Skeletal muscle tissue (tissue), 5 donors: Measurements from ENCODE around the gene DTNB. TPM values are rescaled to one million over a fixed set of nuclear protein-coding genes. Genes with fewer than 3 reads are reported as not detected.
A peak's percentile ranks its signal among the peaks of the same experiment; 100 is the strongest.

Experiments
- H3K27ac ChIP-seq: one replicate; pipeline ENCODE4 v1.7.0; 2013; ENCODE audit warnings: mild to moderate bottlenecking, low read depth, low read length, inconsistent platforms
- H3K27me3 ChIP-seq, 3 donors: one replicate each; pipeline ENCODE4 v1.7.0; 2013; ENCODE audit warnings: low read length in 3 of 3; ENCODE audit not compliant: control insufficient read depth in 3 of 3, insufficient read depth in 3 of 3
- H3K36me3 ChIP-seq, 3 donors: one replicate each; pipeline ENCODE4 v1.7.0; 2013; ENCODE audit warnings: low read length in 3 of 3; ENCODE audit not compliant: control insufficient read depth in 3 of 3, insufficient read depth in 3 of 3
- H3K4me1 ChIP-seq, 3 donors: one replicate each; pipeline ENCODE4 v1.7.0; 2013; ENCODE audit warnings: low read length in 3 of 3, mild to moderate bottlenecking in 3 of 3; ENCODE audit not compliant: control insufficient read depth in 3 of 3, insufficient read depth in 3 of 3
- H3K4me3 ChIP-seq, 3 donors: one replicate each; pipeline ENCODE4 v1.7.0; 2013; ENCODE audit warnings: low read length in 3 of 3
- H3K9ac ChIP-seq, 3 donors: one replicate each; pipeline ENCODE4 v1.7.0; 2013; ENCODE audit warnings: low read length in 3 of 3, mild to moderate bottlenecking in 3 of 3, moderate library complexity in 2 of 3, low read depth in 1 of 3
- H3K9me3 ChIP-seq, 3 donors: one replicate each; pipeline ENCODE4 v1.7.0; 2013; ENCODE audit warnings: low read length in 3 of 3; ENCODE audit not compliant: control insufficient read depth in 3 of 3
- small RNA-seq: library from RNA; depleted of rRNA; stranded (forward); fragments of <200 nt; gene quantifications from one replicate; pipeline ENCODE3, GENCODE V24; 2014
- total RNA-seq: library from RNA; depleted of rRNA; stranded (reverse); fragments of >200 nt; gene quantifications from one replicate; pipeline ENCODE4 v1.2.3, GENCODE V29; 2014
- donor health status: Osteomylitis.

DTNB gene
- total RNA-seq, 1 donor from 2014 or later, result 3.1 TPM

DNA sequence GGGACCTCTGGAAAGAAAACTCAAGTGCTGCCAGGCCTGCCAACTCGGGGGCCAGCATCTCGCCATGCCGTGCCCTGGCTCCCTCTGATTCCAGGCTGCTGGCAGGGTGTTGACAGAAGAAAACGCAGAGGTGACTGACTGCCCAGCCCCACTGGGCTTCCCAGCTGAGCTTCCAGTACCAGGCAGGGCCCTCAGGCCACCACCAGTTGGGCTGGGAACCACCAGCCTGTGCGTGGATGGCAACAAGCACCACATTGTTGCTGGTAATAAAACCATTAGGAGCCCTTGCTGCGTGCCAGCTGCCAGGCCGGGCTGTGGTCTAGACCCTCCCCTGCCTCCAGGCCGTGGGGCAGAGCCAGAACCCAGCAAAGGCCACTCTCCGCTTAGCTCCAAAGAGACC is 340.8 kb downstream of the DTNB start:
- H3K4me1 ChIP-seq, result peaks cover 80 to 95% (median 92%) of the 10 kb centered on the region in 3 donors
- H3K9ac ChIP-seq, result peak overlapping the region; percentile 34 to 70 (median 51)

DNA sequence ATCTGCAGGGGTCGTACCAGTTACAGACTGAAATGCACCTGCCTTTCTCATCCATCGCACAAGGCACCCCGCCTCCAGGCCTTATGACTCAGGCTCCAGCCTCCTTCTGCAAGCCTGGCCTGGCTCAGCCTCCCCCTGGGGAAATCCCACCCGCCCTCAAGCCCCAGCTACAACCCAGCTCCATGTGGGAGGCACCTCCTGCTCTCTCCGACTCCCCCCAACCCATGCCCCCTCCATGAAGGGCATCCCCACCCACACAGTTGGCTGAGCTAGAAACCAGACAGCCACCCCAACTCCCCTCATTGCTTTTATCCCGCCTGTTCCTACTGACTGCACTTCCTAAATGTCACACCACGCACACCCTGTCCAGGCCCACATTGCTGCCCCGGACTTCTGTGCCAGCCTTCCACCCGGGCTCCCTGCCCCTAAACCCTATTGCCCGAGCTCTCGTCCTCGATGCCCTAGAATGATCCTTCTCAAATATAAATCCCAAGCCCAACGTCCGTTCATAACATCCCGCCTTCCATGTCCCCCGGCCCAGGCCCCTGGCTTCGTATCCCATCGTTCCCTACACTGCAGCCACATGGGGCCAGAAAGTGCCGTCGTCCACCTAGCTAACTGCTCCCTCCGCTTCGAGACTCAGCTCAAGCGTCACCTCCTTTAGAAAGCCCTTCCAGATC is 341.6 kb downstream of the DTNB start:
- Histone ChIP-seq H3K36me3 (peaks cover 0 to 5% (median 0%) of the 10 kb centered on the region in 3 donors), H3K27ac (peak overlapping the region; percentile 85), H3K9me3 (peaks cover 0 to 3% (median 0%) of the 10 kb centered on the region in 3 donors), H3K4me1 (peaks cover 72 to 87% (median 85%) of the 10 kb centered on the region in 3 donors), H3K9ac (peak overlapping the region in 2 of 3 donors; percentile 34 to 70), H3K27me3 (no peaks in the 10 kb centered on the region), H3K4me3 (no peak overlapping the region)

More for the DNA sequence above, 340.8 kb downstream of the DTNB start:
- Histone ChIP-seq H3K36me3 (peaks cover 0 to 3% (median 2%) of the 10 kb centered on the region in 3 donors), H3K4me3 (peak overlapping the region in 1 of 3 donors; percentile 13), H3K27me3 (no peaks in the 10 kb centered on the region), H3K9me3 (no peaks in the 10 kb centered on the region), H3K27ac (peak overlapping the region; percentile 85)

DNA sequence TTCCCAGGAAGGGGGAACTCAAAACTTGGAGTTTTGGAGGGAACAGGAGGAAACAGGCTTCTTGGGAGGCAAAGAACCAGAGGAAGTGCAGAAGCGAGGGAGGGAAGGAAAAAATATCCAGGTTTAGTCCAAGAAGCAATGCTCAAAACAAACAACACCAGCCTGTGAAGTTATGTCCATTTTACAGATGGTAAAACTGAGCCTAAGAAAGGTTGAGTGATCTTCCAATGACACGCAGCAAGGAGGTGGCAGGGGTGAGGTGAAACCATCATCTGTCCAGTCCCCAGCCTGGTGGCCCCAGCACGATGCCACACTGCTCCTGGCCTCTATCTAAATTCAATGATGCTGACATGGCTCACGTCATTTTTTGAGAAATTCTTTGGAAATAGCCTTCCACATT is 342.4 kb downstream of the DTNB start:
- H3K27me3 ChIP-seq, result no peaks in the 10 kb centered on the region
- H3K4me1 ChIP-seq, result peaks cover 63 to 82% (median 78%) of the 10 kb centered on the region in 3 donors
- H3K27ac ChIP-seq, result no peak overlapping the region
- peaks cover 0 to 9% (median 3%) of the 10 kb centered on the region in 3 donors for H3K36me3 ChIP-seq
- H3K9me3 ChIP-seq, result peaks cover 0 to 5% (median 0%) of the 10 kb centered on the region in 3 donors
- peak overlapping the region in 1 of 3 donors; percentile 60 for H3K9ac ChIP-seq
- H3K4me3 ChIP-seq, result no peak overlapping the region

DNA sequence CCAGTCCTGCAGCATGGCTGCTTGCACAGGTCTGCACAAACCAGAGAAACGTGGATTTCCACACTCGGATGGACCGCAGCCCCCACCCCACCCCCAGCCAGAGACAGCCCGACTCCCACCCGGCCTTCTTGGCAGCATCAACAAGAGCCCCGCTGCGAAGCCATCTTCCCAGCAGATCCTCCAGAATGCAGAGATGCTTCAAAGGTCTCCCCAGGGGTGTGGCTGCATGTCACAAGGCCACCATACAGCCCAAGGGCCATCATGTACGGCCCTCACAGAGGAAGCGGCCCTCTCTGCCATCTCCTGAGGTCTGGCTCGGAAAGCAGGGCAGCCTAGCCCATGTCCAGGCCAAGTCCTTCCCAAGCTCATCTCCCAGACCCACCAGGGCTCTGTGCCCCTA is 343.1 kb downstream of the DTNB start:
- Histone ChIP-seq H3K9ac (peak overlapping the region in 1 of 3 donors; percentile 60), H3K27ac (no peak overlapping the region), H3K36me3 (peaks cover 0 to 9% (median 3%) of the 10 kb centered on the region in 3 donors), H3K27me3 (no peaks in the 10 kb centered on the region), H3K4me1 (peaks cover 63 to 78% (median 78%) of the 10 kb centered on the region in 3 donors), H3K4me3 (no peak overlapping the region), H3K9me3 (peaks cover 0 to 5% (median 0%) of the 10 kb centered on the region in 3 donors)

DNA sequence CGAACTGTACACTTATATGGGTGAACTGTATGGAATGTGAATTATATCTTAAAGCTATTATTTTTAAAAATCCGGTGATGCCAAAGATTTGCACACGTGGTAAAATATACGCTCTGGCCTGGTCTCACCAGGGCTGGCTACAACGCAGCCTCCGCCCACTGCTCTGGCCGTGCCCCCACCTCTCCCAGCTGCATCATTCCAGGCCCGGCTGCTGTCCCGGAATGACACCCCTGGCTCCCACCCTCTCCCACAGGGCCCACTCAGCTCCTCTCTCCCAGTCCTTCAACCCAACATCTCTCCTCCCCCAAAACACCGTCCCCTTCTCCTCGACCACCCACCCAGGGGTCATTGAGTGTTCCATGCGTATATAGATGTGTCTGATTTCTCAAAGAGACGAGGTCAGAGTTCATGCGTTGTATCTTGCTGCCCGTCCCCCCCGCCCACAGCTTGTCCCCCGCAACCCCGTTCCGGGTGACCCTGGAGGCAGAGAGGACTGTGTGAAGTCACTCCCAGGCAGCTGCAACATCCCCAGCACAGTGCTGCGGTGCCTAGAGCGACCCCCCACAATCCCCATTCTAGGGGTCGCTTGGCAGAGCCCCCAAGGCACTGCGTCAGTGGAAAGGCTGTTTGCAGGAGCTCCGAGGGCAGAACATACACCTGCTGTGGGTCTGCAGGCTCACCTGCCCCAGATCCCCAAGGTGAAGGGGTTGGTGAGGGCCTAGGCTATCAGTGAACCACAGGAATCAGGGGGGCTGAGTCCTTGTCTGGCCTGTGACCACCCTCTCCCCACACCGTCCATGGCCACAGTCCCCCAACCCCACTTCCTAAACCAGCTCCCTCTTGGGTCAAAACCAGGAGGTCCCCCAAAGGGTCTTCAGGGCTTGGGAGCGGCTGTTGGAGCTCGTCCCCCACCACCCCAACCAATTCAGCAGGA is 345.0 kb downstream of the DTNB start:
- H3K27me3 ChIP-seq, result no peaks in the 10 kb centered on the region
- H3K4me3 ChIP-seq, result peak overlapping the region in 1 of 3 donors; percentile 29
- H3K27ac ChIP-seq, result peak overlapping the region; percentile 28
- peak overlapping the region in 1 of 3 donors; percentile 69 for H3K9ac ChIP-seq
- H3K36me3 ChIP-seq, result peaks cover 0 to 9% (median 3%) of the 10 kb centered on the region in 3 donors
- peaks cover 0 to 5% (median 0%) of the 10 kb centered on the region in 3 donors for H3K9me3 ChIP-seq
- H3K4me1 ChIP-seq, result peaks cover 63 to 82% (median 82%) of the 10 kb centered on the region in 3 donors

Small RNA genes within 50 kb of the gene (small RNA-seq; reads per million reads assigned to genes)
- gene MIR1301, result 3.1 reads per million, percentile 88 among the genes with 10 or more reads in this experiment
- not detected for gene RF00019

Other genes with a start within 250 kb of the DTNB start
- gene ASXL2, start 204.9 kb upstream of the DTNB start, total RNA-seq, result 4.7 TPM